ENCODE measurements around the gene ANKRD34A. TPM values are rescaled to one million over a fixed set of nuclear protein-coding genes. Genes with fewer than 3 reads are reported as not detected.

Gene ANKRD34A
- total RNA-seq, 1 donor from 2014 or later = 1.2 TPM

DNA sequence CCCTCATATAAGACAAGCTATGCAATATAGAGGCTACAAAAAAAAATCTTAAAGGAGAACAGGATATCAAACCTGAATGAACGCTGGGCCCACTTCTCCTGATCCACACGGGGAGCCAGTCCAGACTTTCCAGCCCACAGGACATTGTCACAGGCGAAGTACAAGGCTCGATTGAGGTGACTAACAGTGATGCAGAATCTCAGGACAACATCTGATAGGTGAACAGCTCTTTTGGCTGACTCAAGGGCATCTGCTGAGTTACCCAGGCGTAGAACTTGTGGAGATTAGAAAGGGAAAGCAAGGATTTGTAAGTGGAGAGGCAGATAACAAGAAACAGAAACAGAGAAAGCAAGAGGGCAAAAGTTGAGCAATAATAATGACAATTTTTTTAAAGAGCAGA lies 47.6 kb downstream of the ANKRD34A start:
- H3K27ac Mint-ChIP-seq (ENCODE audit: unreplicated experiment) = no peak overlapping the region
- peaks cover 10% of the 10 kb centered on the region for H3K36me3 Mint-ChIP-seq (ENCODE audit: low read depth)
- no peaks in the 10 kb centered on the region for H3K27me3 Mint-ChIP-seq (ENCODE audit: low read depth)
- H3K4me3 Mint-ChIP-seq (ENCODE audit: unreplicated experiment) = peak overlapping the region; percentile 35
- TF ChIP-seq, protein P1, sequence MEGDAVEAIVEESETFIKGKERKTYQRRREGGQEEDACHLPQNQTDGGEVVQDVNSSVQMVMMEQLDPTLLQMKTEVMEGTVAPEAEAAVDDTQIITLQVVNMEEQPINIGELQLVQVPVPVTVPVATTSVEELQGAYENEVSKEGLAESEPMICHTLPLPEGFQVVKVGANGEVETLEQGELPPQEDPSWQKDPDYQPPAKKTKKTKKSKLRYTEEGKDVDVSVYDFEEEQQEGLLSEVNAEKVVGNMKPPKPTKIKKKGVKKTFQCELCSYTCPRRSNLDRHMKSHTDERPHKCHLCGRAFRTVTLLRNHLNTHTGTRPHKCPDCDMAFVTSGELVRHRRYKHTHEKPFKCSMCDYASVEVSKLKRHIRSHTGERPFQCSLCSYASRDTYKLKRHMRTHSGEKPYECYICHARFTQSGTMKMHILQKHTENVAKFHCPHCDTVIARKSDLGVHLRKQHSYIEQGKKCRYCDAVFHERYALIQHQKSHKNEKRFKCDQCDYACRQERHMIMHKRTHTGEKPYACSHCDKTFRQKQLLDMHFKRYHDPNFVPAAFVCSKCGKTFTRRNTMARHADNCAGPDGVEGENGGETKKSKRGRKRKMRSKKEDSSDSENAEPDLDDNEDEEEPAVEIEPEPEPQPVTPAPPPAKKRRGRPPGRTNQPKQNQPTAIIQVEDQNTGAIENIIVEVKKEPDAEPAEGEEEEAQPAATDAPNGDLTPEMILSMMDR (IDR thresholded peaks at IDR 0.05) = no peak
- H3K9me3 Mint-ChIP-seq (ENCODE audit: low read depth) = no peaks in the 10 kb centered on the region
- DNase-seq (ENCODE audit: low spot score) = no peak
- H3K4me1 Mint-ChIP-seq (ENCODE audit: low read depth) = peaks cover 37% of the 10 kb centered on the region

DNA sequence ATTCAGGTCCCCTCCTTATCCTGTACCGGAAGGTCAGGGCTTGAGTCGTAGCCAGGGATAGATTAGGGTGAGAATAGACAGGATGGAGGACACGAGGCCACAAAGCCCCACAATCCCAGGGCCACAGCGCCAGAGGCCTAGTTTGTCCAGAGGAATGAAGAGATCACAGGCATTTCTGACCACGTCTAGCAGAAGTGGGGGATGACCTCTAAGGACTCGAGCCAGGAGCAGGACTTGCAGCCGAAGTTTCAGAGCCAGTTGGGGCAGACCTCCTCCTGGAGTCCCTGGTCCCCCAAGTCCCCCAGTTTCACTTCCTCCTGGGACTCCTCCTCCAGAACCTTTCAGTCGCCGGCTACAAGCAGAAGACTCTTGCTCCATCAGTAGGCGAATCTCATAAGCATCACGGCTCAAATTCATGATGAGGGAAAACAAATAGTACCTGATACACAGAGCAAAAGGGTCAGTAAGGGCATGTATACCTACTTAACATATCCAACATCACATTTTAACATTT lies 52.2 kb downstream of the ANKRD34A start:
- Mint-ChIP-seq H3K36me3 (ENCODE audit: low read depth) (peaks cover 12% of the 10 kb centered on the region), H3K4me1 (ENCODE audit: low read depth) (peaks cover 31% of the 10 kb centered on the region), H3K9me3 (ENCODE audit: low read depth) (no peaks in the 10 kb centered on the region), H3K27me3 (ENCODE audit: low read depth) (no peaks in the 10 kb centered on the region), H3K4me3 (ENCODE audit: unreplicated experiment) (no peak overlapping the region), H3K27ac (ENCODE audit: unreplicated experiment) (no peak overlapping the region)
- TF ChIP-seq, protein P1 (IDR thresholded peaks at IDR 0.05) = no peak
- no peak for DNase-seq (ENCODE audit: low spot score)

Other genes with a start within 250 kb of the ANKRD34A start
- gene CD160, start 245.1 kb downstream of the ANKRD34A start, total RNA-seq = not detected in 3 replicates
- gene RNF115, start 140.5 kb downstream of the ANKRD34A start, total RNA-seq = 12.7 to 16.4 TPM (median 13.0 TPM) in 3 replicates
- 28.3 to 31.3 TPM (median 30.7 TPM) in 3 replicates for gene POLR3C, start 140.4 kb downstream of the ANKRD34A start, total RNA-seq
- gene NUDT17, start 118.9 kb downstream of the ANKRD34A start, total RNA-seq = 3.8 to 7.3 TPM (median 6.5 TPM) in 3 replicates
- 57.1 to 58.5 TPM (median 57.1 TPM) in 3 replicates for gene PIAS3, start 105.5 kb downstream of the ANKRD34A start, total RNA-seq
- not detected in 3 replicates for gene ANKRD35, start 78.7 kb downstream of the ANKRD34A start, total RNA-seq
- 23.5 to 39.9 TPM (median 25.7 TPM) in 3 replicates for gene ITGA10, start 54.5 kb downstream of the ANKRD34A start, total RNA-seq
- gene PEX11B, start 45.9 kb downstream of the ANKRD34A start, total RNA-seq = 28.3 to 29.9 TPM (median 28.5 TPM) in 3 replicates
- 86.8 to 121 TPM (median 90.5 TPM) in 3 replicates for gene RBM8A, start 37.1 kb downstream of the ANKRD34A start, total RNA-seq
- 50.3 to 57.1 TPM (median 53.0 TPM) in 3 replicates for gene LIX1L, start 6.6 kb downstream of the ANKRD34A start, total RNA-seq
- 13.3 to 20.7 TPM (median 13.9 TPM) in 3 replicates for gene POLR3GL, start 115 bp upstream of the ANKRD34A start, total RNA-seq
- gene TXNIP, start 32.0 kb upstream of the ANKRD34A start, total RNA-seq = 3.8 to 55.5 TPM (median 4.0 TPM) in 3 replicates
- not detected in 3 replicates for gene HJV, start 57.2 kb upstream of the ANKRD34A start, total RNA-seq
- gene NBPF10, start 180.2 kb upstream of the ANKRD34A start, total RNA-seq = 4.5 to 4.7 TPM (median 4.6 TPM) in 3 replicates